ENCODE results near the gene NPHP1. TPM values are rescaled to one million over a fixed set of nuclear protein-coding genes. Genes with fewer than 3 reads are reported as not detected.

The NPHP1 gene
- total RNA-seq, 1 donor from 2014 or later = 5.2 TPM

Other genes starting within 250 kb of the NPHP1 start
- gene MALL, start 89.2 kb downstream of the NPHP1 start, total RNA-seq = 94.9 and 197 TPM in 2 replicates
- 39.0 and 66.7 TPM in 2 replicates for gene MTLN, start 7.5 kb upstream of the NPHP1 start, total RNA-seq